Psoas muscle (tissue), 8 donors: ENCODE data around the gene PICALM. TPM values are rescaled to one million over a fixed set of nuclear protein-coding genes. Genes with fewer than 3 reads are reported as not detected.
A peak's percentile ranks its signal among the peaks of the same experiment; 100 is the strongest.

ENCODE experiments used
- ATAC-seq, 4 donors: fragments of 200-7000 bp; cut with Tn5 transposase; one replicate each; pipeline ENCODE4 v1.9.1; 2020; ENCODE audit warnings: moderate library complexity in 3 of 4, mild to moderate bottlenecking in 2 of 4
- DNase-seq, 2 donors: peaks; one replicate each; pipeline ENCODE4 v3.0.0-alpha.2; 2020
- H3K27ac ChIP-seq: fragments of 200-600 bp; one replicate; pipeline ENCODE4 v1.8.0; 2022
- H3K27me3 ChIP-seq, 3 donors: fragments of 200-600 bp in 1 of 3; one replicate each; pipeline versions ENCODE4 v1.6.1 to v1.8.0; 2013 to 2022; ENCODE audit warnings: low read length in 2 of 3, mild to moderate bottlenecking in 2 of 3, moderate library complexity in 1 of 3; ENCODE audit not compliant: insufficient read depth in 3 of 3
- H3K36me3 ChIP-seq, 2 donors: fragments of 200-600 bp in 1 of 2; one replicate each; pipeline versions ENCODE4 v1.6.1 to v1.8.0; 2013 to 2022; ENCODE audit warnings: low read depth in 1 of 2, mild to moderate bottlenecking in 1 of 2, moderate library complexity in 1 of 2; ENCODE audit not compliant: insufficient read depth in 1 of 2
- H3K4me1 ChIP-seq: fragments of 200-600 bp; one replicate; pipeline ENCODE4 v1.8.0; 2022
- H3K4me3 ChIP-seq: fragments of 200-600 bp; one replicate; pipeline ENCODE4 v1.8.0; 2022; ENCODE audit warnings: mild to moderate bottlenecking
- H3K9me3 ChIP-seq: fragments of 200-600 bp; one replicate; pipeline ENCODE4 v1.8.0; 2022
- WGBS, 3 donors: extraction: QIAGEN DNeasy Blood & Tissue Kit; methylation state at CpG; one replicate each; pipeline versions ENCODE4 v1.1.6 to v1.1.7; 2013; 5-methylcytosine and 5-hydroxymethylcytosine counted together
- intact Hi-C, 2 donors: fragments of 100-400 bp; cut with DNase I; formaldehyde crosslinking; loops; one replicate each; pipeline versions ENCODE4 v1.11.0 to v1.14.2; 2022
- polyA plus RNA-seq, 3 donors: library from polyadenylated mRNA; stranded (reverse); fragments of 200-250 nt; gene quantifications; one replicate each; pipeline ENCODE4 v1.2.3, GENCODE V29; 2013
- total RNA-seq, 4 donors: library from RNA; stranded (reverse); fragmentation: NEBNext Ultra II Directional in 2 of 4; extraction: Animal tissue kit (Norgen Biotek cat#: 25700) in 2 of 4; gene quantifications; one replicate each; pipeline versions ENCODE4 v1.2.1 to v1.2.4, GENCODE V29; 2021 to 2023
- TF ChIP-seq, protein P1 (sequence below): fragments of 200-600 bp; IDR thresholded peaks from one replicate; pipeline ENCODE4 v1.8.0; 2022; ENCODE audit warnings: antibody characterized with exemption
- donor health status: healthy with polysubstance abuse.
- donor health status: DM: no; HTN: no; CAD: no; lungs with moderate emphysema.
- donor health status: Bipolar disorder and iron deficiency.
- donor health status: healthy.
- donor health status: DM: yes; HTN: yes; CAD: no.
- donor health status: DM: no; HTN: no; CAD: no.
- donor health status: DM: no; HTN: no; CAD: no.
- donor health status: DM: yes; HTN: yes; CAD: no.

Gene PICALM
- total and polyA plus RNA-seq, 7 donors: 42.0 to 123 (median 89.1) TPM

DNA sequence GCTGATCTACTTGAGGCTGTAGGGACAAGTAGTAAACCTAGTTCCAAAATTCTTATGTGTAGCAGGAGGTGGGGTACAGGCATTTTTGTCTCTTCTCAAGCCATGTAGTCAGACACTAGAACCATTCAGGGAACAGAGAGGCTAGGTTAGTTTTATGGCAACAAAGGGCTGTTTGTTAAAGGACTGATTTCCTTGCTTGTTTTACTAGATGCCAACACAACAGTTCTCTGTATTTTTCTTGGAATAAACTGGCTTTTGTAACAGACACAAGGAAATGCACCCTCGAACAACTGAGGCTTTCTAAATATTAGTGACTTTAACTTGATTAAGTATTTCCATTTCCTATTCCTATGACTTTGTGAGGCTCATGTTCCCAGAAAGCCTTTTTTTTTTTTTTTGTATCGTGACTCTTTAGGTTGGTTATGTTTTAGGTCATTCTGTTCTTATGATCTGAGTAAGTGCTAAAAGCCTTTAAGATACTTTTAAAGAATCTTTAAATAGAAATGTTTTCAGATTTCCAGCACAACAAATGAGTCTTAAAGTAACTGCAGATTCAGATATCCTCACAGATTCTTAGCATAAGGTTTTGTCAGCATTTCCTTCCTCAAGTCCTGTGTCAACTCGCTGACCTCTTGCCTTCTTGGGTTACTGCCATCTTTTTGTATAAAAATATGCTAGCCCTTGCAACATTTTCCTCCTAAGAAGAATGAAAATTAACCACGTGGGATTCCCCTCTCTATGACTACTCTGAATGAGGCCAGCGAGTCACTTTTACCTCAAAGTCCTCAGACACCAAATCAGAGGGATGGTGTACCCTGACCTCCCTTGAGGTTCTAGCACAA is 121.2 kb downstream of the PICALM start:
- H3K4me1 ChIP-seq: peaks cover 8% of the 10 kb centered on the region
- ATAC-seq (peak; percentile 43 to 69 (median 64)), DNase-seq (no peak)
- H3K27me3 ChIP-seq: no peaks in the 10 kb centered on the region
- H3K27ac ChIP-seq: peak overlapping the region; percentile 61
- H3K36me3 ChIP-seq: no peaks in the 10 kb centered on the region
- no peak overlapping the region for H3K4me3 ChIP-seq
- no peaks in the 10 kb centered on the region for H3K9me3 ChIP-seq
- intact Hi-C loops: loop anchor here in 1 of 2 donors (5.0 kb wide), 1 partner anchor 250 kb away; no protein-coding TSS in a partner anchor
- TF ChIP-seq, protein P1, sequence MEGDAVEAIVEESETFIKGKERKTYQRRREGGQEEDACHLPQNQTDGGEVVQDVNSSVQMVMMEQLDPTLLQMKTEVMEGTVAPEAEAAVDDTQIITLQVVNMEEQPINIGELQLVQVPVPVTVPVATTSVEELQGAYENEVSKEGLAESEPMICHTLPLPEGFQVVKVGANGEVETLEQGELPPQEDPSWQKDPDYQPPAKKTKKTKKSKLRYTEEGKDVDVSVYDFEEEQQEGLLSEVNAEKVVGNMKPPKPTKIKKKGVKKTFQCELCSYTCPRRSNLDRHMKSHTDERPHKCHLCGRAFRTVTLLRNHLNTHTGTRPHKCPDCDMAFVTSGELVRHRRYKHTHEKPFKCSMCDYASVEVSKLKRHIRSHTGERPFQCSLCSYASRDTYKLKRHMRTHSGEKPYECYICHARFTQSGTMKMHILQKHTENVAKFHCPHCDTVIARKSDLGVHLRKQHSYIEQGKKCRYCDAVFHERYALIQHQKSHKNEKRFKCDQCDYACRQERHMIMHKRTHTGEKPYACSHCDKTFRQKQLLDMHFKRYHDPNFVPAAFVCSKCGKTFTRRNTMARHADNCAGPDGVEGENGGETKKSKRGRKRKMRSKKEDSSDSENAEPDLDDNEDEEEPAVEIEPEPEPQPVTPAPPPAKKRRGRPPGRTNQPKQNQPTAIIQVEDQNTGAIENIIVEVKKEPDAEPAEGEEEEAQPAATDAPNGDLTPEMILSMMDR: no peak
- WGBS, 3 donors: 19 to 30% (median 21%) methylated on average over 5 of the region's 5 CpGs

DNA sequence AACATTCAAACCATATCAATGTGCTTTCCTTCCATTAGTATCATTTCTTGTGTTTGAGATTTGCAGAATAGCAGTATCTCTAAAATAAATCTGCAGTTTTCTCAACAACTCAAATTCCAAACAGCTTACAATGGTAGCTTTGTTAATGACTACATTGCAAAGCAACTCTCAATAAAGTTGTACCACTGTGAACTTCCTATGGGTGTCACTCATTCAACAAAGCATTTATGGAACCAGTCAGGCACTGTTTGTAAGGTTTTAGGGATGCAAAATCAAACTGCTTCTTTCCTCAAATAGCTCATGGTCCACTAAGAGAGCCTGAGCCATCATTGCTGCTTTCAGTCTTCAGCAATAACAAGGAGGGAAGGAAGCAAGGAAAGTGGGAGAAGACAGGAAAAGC is 122.7 kb downstream of the PICALM start:
- intact Hi-C loops: loop anchor here in 1 of 2 donors (5.0 kb wide), 1 partner anchor 251 kb away; no protein-coding TSS in a partner anchor

DNA sequence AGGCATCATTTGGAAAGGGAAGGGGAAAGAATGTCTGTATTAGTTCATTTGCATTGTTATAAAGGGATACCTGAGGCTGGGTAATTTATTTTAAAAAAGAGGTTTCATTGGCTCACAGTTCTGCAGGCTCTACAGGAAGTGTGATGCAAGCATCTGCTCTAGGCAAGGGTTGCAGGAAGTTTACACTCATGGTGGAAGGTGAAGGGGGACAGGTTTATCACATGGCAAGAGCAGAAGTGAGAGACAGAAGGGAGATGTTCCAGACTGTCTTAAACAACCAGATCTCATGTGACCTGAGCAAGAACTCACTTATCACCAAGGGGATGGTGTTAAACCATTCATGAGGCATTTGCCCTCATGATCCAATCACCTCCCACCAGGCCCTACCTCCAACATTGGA is 123.1 kb downstream of the PICALM start:
- no peak for ATAC-seq
- TF ChIP-seq, protein P1: no peak

More for the DNA sequence above, 122.7 kb downstream of the PICALM start:
- TF ChIP-seq, protein P1: no peak
- no peak for DNase-seq
- Histone ChIP-seq H3K27ac (no peak overlapping the region), H3K4me1 (peaks cover 8% of the 10 kb centered on the region), H3K36me3 (no peaks in the 10 kb centered on the region), H3K9me3 (no peaks in the 10 kb centered on the region), H3K4me3 (no peak overlapping the region), H3K27me3 (no peaks in the 10 kb centered on the region)
- ATAC-seq: no peak

DNA sequence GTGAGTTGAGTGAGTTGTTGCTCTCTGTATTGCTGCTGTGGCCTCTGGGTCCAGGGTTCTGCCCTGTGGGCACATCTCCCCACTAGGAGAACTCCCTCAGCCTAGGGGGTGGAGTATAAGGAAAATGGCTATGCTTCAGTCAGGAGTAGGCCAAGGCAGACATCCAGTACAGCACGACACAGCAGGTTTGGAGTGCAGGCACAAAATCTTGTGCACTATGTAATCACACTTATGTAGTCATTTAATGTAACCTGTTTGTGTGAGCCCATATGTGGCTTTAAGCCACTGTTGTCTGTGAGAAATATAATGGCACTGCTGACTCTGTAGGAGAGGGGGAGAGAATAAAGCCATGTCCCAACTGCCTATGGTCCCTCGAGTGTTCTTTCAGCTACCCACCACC is 123.6 kb downstream of the PICALM start:
- DNase-seq (no peak), ATAC-seq (no peak)
- Histone ChIP-seq H3K4me1 (peaks cover 8% of the 10 kb centered on the region), H3K4me3 (no peak overlapping the region), H3K27me3 (no peaks in the 10 kb centered on the region), H3K9me3 (no peaks in the 10 kb centered on the region), H3K27ac (no peak overlapping the region), H3K36me3 (no peaks in the 10 kb centered on the region)
- 93 to 97% (median 95%) methylated on average over 2 of the region's 2 CpGs for WGBS, 3 donors
- intact Hi-C loops: loop anchor here in 1 of 2 donors (5.0 kb wide), 1 partner anchor 252 kb away; no protein-coding TSS in a partner anchor
- TF ChIP-seq, protein P1: no peak

More for the DNA sequence above, 123.1 kb downstream of the PICALM start:
- intact Hi-C loops: loop anchor here in 1 of 2 donors (5.0 kb wide), 1 partner anchor 252 kb away; no protein-coding TSS in a partner anchor
- Histone ChIP-seq H3K27ac (no peak overlapping the region), H3K9me3 (no peaks in the 10 kb centered on the region), H3K27me3 (no peaks in the 10 kb centered on the region), H3K36me3 (no peaks in the 10 kb centered on the region), H3K4me1 (peaks cover 8% of the 10 kb centered on the region), H3K4me3 (no peak overlapping the region)
- no peak for DNase-seq
